ENCODE results near the gene NOTCH1.

NOTCH1 gene

GRCh38 chr9:136549010-136549980 lies 3.4 kb upstream of the NOTCH1 start:
- TF ChIP-seq PATZ1 (CRISPR knock-in tag; IDR thresholded peaks at IDR 0.05; ENCODE audit: borderline replicate concordance) (no peak), SNAI2 (CRISPR knock-in tag; IDR thresholded peaks at IDR 0.05) (no peak), RARB (CRISPR knock-in tag; IDR thresholded peaks at IDR 0.05) (no peak), TOX (CRISPR knock-in tag; IDR thresholded peaks at IDR 0.05; ENCODE audit: borderline replicate concordance) (no peak), CSRNP3 (CRISPR knock-in tag; IDR thresholded peaks at IDR 0.05) (no peak), TCF4 (CRISPR knock-in tag; IDR thresholded peaks at IDR 0.05; ENCODE audit: borderline replicate concordance) (no peak), ARNTL (CRISPR knock-in tag; IDR thresholded peaks at IDR 0.05; ENCODE audit: borderline replicate concordance, low read depth) (no peak), OSR1 (CRISPR knock-in tag; IDR thresholded peaks at IDR 0.05) (no peak), ZFP30 (CRISPR knock-in tag; IDR thresholded peaks at IDR 0.05) (no peak)
- TF ChIP-seq, protein P1, sequence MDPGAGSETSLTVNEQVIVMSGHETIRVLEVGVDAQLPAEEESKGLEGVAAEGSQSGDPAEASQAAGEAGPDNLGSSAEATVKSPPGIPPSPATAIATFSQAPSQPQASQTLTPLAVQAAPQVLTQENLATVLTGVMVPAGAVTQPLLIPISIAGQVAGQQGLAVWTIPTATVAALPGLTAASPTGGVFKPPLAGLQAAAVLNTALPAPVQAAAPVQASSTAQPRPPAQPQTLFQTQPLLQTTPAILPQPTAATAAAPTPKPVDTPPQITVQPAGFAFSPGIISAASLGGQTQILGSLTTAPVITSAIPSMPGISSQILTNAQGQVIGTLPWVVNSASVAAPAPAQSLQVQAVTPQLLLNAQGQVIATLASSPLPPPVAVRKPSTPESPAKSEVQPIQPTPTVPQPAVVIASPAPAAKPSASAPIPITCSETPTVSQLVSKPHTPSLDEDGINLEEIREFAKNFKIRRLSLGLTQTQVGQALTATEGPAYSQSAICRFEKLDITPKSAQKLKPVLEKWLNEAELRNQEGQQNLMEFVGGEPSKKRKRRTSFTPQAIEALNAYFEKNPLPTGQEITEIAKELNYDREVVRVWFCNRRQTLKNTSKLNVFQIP (CRISPR knock-in tag; IDR thresholded peaks at IDR 0.05; ENCODE audit: borderline replicate concordance, low read depth) = no peak
- TF ChIP-seq, protein P2, sequence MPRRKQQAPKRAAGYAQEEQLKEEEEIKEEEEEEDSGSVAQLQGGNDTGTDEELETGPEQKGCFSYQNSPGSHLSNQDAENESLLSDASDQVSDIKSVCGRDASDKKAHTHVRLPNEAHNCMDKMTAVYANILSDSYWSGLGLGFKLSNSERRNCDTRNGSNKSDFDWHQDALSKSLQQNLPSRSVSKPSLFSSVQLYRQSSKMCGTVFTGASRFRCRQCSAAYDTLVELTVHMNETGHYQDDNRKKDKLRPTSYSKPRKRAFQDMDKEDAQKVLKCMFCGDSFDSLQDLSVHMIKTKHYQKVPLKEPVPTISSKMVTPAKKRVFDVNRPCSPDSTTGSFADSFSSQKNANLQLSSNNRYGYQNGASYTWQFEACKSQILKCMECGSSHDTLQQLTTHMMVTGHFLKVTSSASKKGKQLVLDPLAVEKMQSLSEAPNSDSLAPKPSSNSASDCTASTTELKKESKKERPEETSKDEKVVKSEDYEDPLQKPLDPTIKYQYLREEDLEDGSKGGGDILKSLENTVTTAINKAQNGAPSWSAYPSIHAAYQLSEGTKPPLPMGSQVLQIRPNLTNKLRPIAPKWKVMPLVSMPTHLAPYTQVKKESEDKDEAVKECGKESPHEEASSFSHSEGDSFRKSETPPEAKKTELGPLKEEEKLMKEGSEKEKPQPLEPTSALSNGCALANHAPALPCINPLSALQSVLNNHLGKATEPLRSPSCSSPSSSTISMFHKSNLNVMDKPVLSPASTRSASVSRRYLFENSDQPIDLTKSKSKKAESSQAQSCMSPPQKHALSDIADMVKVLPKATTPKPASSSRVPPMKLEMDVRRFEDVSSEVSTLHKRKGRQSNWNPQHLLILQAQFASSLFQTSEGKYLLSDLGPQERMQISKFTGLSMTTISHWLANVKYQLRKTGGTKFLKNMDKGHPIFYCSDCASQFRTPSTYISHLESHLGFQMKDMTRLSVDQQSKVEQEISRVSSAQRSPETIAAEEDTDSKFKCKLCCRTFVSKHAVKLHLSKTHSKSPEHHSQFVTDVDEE (CRISPR knock-in tag; IDR thresholded peaks at IDR 0.05) = no peak
- TF ChIP-seq, protein P3, sequence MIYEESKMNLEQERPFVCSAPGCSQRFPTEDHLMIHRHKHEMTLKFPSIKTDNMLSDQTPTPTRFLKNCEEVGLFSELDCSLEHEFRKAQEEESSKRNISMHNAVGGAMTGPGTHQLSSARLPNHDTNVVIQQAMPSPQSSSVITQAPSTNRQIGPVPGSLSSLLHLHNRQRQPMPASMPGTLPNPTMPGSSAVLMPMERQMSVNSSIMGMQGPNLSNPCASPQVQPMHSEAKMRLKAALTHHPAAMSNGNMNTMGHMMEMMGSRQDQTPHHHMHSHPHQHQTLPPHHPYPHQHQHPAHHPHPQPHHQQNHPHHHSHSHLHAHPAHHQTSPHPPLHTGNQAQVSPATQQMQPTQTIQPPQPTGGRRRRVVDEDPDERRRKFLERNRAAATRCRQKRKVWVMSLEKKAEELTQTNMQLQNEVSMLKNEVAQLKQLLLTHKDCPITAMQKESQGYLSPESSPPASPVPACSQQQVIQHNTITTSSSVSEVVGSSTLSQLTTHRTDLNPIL (CRISPR knock-in tag; IDR thresholded peaks at IDR 0.05; ENCODE audit: low read depth) = no peak
- no peak for ATAC-seq

- TF ChIP-seq ZFP3 (CRISPR knock-in tag; IDR thresholded peaks at IDR 0.05) (no peak), TCF4 (CRISPR knock-in tag; IDR thresholded peaks at IDR 0.05; ENCODE audit: borderline replicate concordance) (no peak), ARNTL (CRISPR knock-in tag; IDR thresholded peaks at IDR 0.05; ENCODE audit: borderline replicate concordance, low read depth) (no peak)
- TF ChIP-seq, protein P3 (CRISPR knock-in tag; IDR thresholded peaks at IDR 0.05; ENCODE audit: low read depth) = no peak
- TF ChIP-seq, protein P2 (CRISPR knock-in tag; IDR thresholded peaks at IDR 0.05) = no peak
- ATAC-seq = no peak
Observed at GRCh38 chr9:136547508-136548215, 1.8 kb upstream of the NOTCH1 start.

All from SK-N-SH treated with all-trans-retinoic acid at 6 μM for 48 hours (cell line).